HFFc6 (cell line): ENCODE measurements around the gene ZNF454. TPM values are rescaled to one million over a fixed set of nuclear protein-coding genes. Genes with fewer than 3 reads are reported as not detected.

Experiments
- DNase-seq: peaks from one replicate; pipeline ENCODE4 v3.0.0-alpha.2; 2018
- H3K27ac Mint-ChIP-seq: 2 replicates; pipeline ENCODE4 v1.8.0; 2020; ENCODE audit warnings: mild to moderate bottlenecking, mixed read lengths
- H3K27me3 Mint-ChIP-seq: 2 replicates; pipeline ENCODE4 v1.8.0; 2021; ENCODE audit warnings: mild to moderate bottlenecking, moderate library complexity, mixed read lengths; ENCODE audit not compliant: insufficient read depth
- H3K36me3 Mint-ChIP-seq: 2 replicates; pipeline ENCODE4 v1.8.0; 2021; ENCODE audit warnings: low read depth, mixed read lengths
- H3K4me1 Mint-ChIP-seq: 2 replicates; pipeline ENCODE4 v1.8.0; 2020; ENCODE audit warnings: low read depth, mixed read lengths
- H3K4me3 Mint-ChIP-seq: 2 replicates; pipeline ENCODE4 v1.8.0; 2020; ENCODE audit warnings: mild to moderate bottlenecking, moderate library complexity, mixed read lengths
- H3K9me3 Mint-ChIP-seq: 2 replicates; pipeline ENCODE4 v1.8.0; 2020; ENCODE audit warnings: mild to moderate bottlenecking, mixed read lengths
- total RNA-seq, 6 experiments: library from RNA; stranded (reverse); fragmentation: NEBNext Ultra II Directional; extraction: Animal tissue kit (Norgen Biotek cat#: 25700); gene quantifications; 2 replicates in 1 of 6; 3 replicates in 5 of 6; pipeline ENCODE4 v1.2.3, GENCODE V29; 2021
- TF ChIP-seq, protein P1 (sequence below): fragments of 200-600 bp; sonication (generic); IDR thresholded peaks from 2 replicates; pipeline ENCODE4 v1.5.0; 2021; ENCODE audit warnings: antibody characterized with exemption, mild to moderate bottlenecking

The ZNF454 gene
- total RNA-seq, 6 experiments from 2014 or later = not detected

DNA sequence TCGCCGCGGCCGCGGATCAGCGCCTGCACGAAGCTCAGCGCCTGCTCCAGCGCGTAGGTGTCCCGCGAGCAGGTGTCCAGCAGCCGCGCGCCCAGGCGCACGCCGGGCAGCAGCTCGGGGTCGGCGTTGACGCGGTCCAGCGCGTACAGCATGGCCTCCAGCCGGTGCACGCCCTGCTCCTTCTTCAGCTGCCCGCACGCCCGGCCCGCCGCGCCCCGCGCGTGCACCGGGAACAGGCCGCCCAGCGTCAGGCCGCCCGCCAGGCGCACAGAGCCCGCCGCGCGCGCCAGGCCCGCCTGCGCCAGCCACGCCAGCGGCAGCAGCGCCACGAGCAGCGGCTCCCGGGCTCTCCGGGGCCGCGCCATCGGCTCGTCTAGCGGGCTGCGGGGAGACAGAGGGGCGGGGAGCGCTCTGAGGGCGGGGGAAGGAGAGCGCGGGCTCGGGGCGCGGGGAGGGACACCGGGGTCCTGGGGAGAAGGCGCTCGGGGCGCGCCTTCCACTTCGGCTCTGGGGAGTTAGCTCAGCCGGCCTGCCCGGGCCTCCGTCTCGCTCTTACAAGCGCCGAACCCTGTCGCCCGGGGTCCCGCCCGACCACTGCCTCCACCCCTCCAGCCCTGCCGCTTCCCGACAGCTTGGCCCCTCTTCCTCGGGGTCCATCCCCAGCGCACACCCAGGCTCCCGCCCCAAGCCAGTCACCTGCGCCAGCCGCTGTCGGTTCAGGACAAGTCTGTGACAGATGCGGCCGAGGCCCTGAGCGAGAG lies 53.8 kb downstream of the ZNF454 start, which contains the start of gene GRM6:
GRM6 (minus strand) TSS at position 741 of the 761 bp plus-strand sequence; CDS start at position 365, 376 bp downstream.
- peaks cover 4% of the 10 kb centered on the region for H3K27me3 Mint-ChIP-seq
- H3K27ac Mint-ChIP-seq = no peak within 1 kb of the TSS
- no peak within 1 kb of the TSS for H3K4me3 Mint-ChIP-seq
- DNase-seq = no peak
- H3K4me1 Mint-ChIP-seq = no peaks in the 10 kb centered on the region
- peaks cover 10% of the 10 kb centered on the region for H3K36me3 Mint-ChIP-seq
- TF ChIP-seq, protein P1, sequence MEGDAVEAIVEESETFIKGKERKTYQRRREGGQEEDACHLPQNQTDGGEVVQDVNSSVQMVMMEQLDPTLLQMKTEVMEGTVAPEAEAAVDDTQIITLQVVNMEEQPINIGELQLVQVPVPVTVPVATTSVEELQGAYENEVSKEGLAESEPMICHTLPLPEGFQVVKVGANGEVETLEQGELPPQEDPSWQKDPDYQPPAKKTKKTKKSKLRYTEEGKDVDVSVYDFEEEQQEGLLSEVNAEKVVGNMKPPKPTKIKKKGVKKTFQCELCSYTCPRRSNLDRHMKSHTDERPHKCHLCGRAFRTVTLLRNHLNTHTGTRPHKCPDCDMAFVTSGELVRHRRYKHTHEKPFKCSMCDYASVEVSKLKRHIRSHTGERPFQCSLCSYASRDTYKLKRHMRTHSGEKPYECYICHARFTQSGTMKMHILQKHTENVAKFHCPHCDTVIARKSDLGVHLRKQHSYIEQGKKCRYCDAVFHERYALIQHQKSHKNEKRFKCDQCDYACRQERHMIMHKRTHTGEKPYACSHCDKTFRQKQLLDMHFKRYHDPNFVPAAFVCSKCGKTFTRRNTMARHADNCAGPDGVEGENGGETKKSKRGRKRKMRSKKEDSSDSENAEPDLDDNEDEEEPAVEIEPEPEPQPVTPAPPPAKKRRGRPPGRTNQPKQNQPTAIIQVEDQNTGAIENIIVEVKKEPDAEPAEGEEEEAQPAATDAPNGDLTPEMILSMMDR = no peak
- peaks cover 62% of the 10 kb centered on the region for H3K9me3 Mint-ChIP-seq

DNA sequence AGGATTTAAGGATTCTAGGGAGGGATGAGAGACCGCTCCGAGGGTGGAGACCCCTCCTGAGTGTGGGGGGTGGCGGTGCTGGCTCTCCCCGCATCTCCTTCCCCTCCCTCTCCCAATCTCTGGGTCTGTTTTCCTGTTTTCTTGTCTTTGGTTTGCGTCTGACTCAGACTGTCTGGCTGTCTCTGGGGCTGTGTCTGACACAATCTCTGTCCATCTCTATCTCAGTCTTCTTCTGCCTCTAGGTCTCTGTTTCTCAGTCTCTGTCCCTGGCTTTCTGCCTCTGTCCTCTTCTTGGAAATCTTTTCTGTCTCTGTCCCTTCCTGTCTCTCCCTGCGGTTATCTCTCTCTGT lies 54.3 kb downstream of the ZNF454 start:
- peaks cover 10% of the 10 kb centered on the region for H3K36me3 Mint-ChIP-seq
- peaks cover 62% of the 10 kb centered on the region for H3K9me3 Mint-ChIP-seq
- TF ChIP-seq, protein P1 = no peak
- no peak overlapping the region for H3K4me3 Mint-ChIP-seq
- no peaks in the 10 kb centered on the region for H3K4me1 Mint-ChIP-seq
- DNase-seq = no peak
- no peak overlapping the region for H3K27ac Mint-ChIP-seq
- H3K27me3 Mint-ChIP-seq = peaks cover 4% of the 10 kb centered on the region

DNA sequence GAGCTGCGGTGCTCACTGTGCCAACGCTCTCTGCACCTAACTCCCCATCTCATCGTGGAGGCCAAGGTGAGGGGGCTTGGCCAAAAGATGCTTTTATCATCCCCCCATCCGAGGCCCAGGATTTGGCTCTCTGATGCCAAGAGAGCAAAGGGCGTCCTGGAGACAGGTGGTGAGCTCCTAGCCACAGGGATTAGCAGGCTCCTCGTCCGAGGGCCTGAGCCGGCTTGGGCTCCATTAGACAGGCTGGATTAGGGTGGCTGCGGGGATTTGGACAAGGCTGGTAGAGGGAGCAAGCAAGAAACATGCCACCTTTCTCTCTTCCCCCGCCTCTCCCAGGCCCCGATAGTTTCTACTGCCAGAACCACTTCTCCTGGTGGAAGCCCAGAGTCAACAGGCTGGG lies 55.2 kb downstream of the ZNF454 start:
- TF ChIP-seq, protein P1 = no peak
- Mint-ChIP-seq H3K27ac (no peak overlapping the region), H3K36me3 (peaks cover 10% of the 10 kb centered on the region), H3K4me1 (no peaks in the 10 kb centered on the region), H3K27me3 (peaks cover 4% of the 10 kb centered on the region), H3K9me3 (peaks cover 68% of the 10 kb centered on the region), H3K4me3 (no peak overlapping the region)
- DNase-seq = no peak

DNA sequence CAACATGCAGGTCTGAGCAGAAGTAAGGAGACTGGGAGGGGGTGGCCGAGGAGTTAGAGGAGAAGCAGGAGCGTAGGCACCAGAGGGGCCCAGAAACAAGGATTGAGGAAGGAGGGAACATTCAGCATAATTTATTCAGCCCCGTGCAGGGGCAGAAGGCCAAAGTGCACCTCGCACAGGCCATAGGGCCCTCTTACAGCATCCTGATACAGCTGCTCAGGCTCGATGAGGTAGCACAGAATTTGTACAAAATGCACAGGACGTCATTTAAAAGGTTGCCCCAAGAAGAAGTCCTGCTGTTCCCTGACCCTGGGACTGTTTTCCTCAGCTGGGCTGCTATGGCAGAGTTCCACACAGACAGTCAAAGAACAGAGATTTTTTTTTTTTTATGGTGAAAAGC lies 56.2 kb downstream of the ZNF454 start:
- Mint-ChIP-seq H3K9me3 (peaks cover 67% of the 10 kb centered on the region), H3K36me3 (peaks cover 16% of the 10 kb centered on the region), H3K27ac (no peak overlapping the region), H3K4me1 (no peaks in the 10 kb centered on the region), H3K4me3 (no peak overlapping the region), H3K27me3 (peaks cover 6% of the 10 kb centered on the region)
- DNase-seq = no peak
- TF ChIP-seq, protein P1 = no peak

DNA sequence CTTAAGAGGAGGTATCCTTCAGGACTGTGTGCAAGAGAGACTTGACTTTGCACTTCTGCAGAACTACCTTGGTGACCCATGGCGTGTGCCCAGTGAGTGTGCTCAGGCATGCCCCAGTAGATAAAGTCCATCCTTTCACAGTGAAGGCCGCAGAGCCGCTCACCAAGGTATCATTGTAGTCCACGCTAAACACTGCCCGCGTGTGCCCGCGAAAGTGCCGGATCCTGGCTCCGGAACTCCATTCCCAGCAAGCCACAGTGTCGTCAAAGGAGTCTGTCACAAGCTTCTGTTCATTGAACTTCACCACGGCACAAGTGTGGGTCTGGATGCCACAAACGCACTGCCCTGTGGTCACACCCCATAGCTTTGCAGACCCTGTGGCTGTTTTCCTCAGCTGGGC lies 57.4 kb downstream of the ZNF454 start:
- Mint-ChIP-seq H3K36me3 (peaks cover 18% of the 10 kb centered on the region), H3K4me1 (no peaks in the 10 kb centered on the region)
- no peak for DNase-seq

More for the DNA sequence above, 57.4 kb downstream of the ZNF454 start:
- Mint-ChIP-seq H3K27ac (no peak overlapping the region), H3K27me3 (peaks cover 6% of the 10 kb centered on the region), H3K4me3 (no peak overlapping the region), H3K9me3 (peaks cover 58% of the 10 kb centered on the region)
- TF ChIP-seq, protein P1 = no peak
